Ovary (tissue), 9 donors: ENCODE measurements around the gene MARK3. TPM values are rescaled to one million over a fixed set of nuclear protein-coding genes. Genes with fewer than 3 reads are reported as not detected.
A peak's percentile ranks its signal among the peaks of the same experiment; 100 is the strongest.
"Not testable (repeated sequence)": the region's sequence is repeated elsewhere in the genome, so short reads cannot be mapped to it uniquely, and the experiment has no call there.

Experiments
- DNase-seq, 5 donors: peaks; one replicate each; pipeline ENCODE4 v3.0.0-alpha.2; 2019 to 2020
- H3K27ac ChIP-seq, 2 donors: fragments of 200-600 bp; one replicate each; pipeline versions ENCODE4 v1.5.1 to v1.8.0; 2019 to 2022
- H3K27me3 ChIP-seq: fragments of 200-600 bp; one replicate; pipeline ENCODE4 v1.8.0; 2022
- H3K36me3 ChIP-seq: fragments of 200-600 bp; sonication (generic); one replicate; pipeline ENCODE4 v1.5.1; 2019
- H3K4me1 ChIP-seq: one replicate; pipeline ENCODE4 v1.8.1; 2013; ENCODE audit warnings: mild to moderate bottlenecking, moderate library complexity; ENCODE audit not compliant: insufficient read depth
- H3K4me3 ChIP-seq: fragments of 200-600 bp; sonication (generic); one replicate; pipeline ENCODE4 v1.5.1; 2017
- H3K9me3 ChIP-seq, 2 donors: fragments of 200-600 bp in 1 of 2; sonication (generic) in 1 of 2; one replicate each; pipeline versions ENCODE4 v1.5.1 to v1.8.1; 2013 to 2019; ENCODE audit warnings: mild to moderate bottlenecking in 1 of 2, moderate library complexity in 1 of 2
- EP300 ChIP-seq: sonication (generic); formaldehyde crosslinking; IDR thresholded peaks from one replicate; pipeline ENCODE4 v1.6.1; 2017; ENCODE audit warnings: antibody characterized with exemption
- POLR2A ChIP-seq: fragments of 450-650 bp; IDR thresholded peaks from one replicate; pipeline ENCODE4 v1.6.1; 2017; ENCODE audit warnings: antibody characterized with exemption, mild to moderate bottlenecking, moderate library complexity
- WGBS, 3 donors: extraction: QIAGEN DNeasy Blood & Tissue Kit in 1 of 3; methylation state at CpG; one replicate each; pipeline versions ENCODE4 v1.1.5 to v1.1.7; 2013 to 2017; 5-methylcytosine and 5-hydroxymethylcytosine counted together
- intact Hi-C, 4 donors: fragments of 100-400 bp; cut with DNase I; formaldehyde crosslinking; loops; one replicate each; pipeline versions ENCODE4 v1.11.0 to v1.15.1; 2022 to 2023
- polyA plus RNA-seq, 2 donors: library from polyadenylated mRNA; stranded (reverse); fragments of 200-250 nt in 1 of 2; fragments of 350-450 nt in 1 of 2; fragmentation: Illumina TruSeq in 1 of 2; extraction: RNeasy Lipid Tissue Mini Kit (QIAGEN cat#74804) in 1 of 2; gene quantifications; one replicate each; pipeline ENCODE4 v1.2.3, GENCODE V29; 2013 to 2014
- total RNA-seq, 7 donors: library from RNA; depleted of rRNA in 2 of 7; stranded (reverse); fragments of >200 nt in 2 of 7; fragmentation: NEBNext Ultra II Directional in 3 of 7; extraction: Animal tissue kit (Norgen Biotek cat#: 25700) in 3 of 7; gene quantifications; one replicate each; pipeline versions ENCODE4 v1.1.0 to v1.2.4, GENCODE V29; 2016 to 2023
- TF ChIP-seq, protein P1 (sequence below), 3 donors: fragments of 450-650 bp in 2 of 3; fragments of 200-600 bp in 1 of 3; IDR thresholded peaks; one replicate each; pipeline versions ENCODE4 v1.5.1 to v1.8.0; 2016 to 2022; ENCODE audit warnings: antibody characterized with exemption in 3 of 3, mild to moderate bottlenecking in 1 of 3
- donor health status: DM: no; HTN: no; CAD: no; lungs with moderate emphysema.
- donor health status: DM: no; HTN: no; CAD: no.
- donor health status: Bipolar disorder and iron deficiency.
- donor health status: DM: yes; HTN: yes; CAD: no.
- donor health status: DM: no; HTN: no; CAD: no.
- donor health status: DM: yes; HTN: yes; CAD: no.

The MARK3 gene
- total and polyA plus RNA-seq, 9 donors = 46.4 to 110 (median 71.1) TPM

DNA sequence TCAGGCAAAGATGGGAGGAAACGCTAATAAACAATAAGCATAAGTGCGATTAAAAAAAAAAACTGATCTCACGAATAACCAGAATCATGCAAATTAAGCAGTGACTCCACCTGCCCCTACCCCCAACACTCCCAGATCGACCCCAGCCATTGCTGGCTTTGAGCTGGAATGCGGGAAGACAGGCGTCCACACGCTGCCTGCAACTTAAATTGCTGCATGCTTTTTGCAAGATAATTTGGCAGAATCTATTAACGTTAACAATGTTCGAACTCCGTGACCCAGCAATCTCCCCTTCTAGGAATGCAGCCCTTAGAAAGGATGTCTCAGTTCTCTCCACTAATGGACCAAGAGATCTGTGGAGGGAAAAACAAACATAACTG, 138.3 kb downstream of the MARK3 start:
- Histone ChIP-seq H3K27ac (peak overlapping the region in 1 of 2 donors; percentile 66), H3K4me1 (peaks cover 17% of the 10 kb centered on the region), H3K4me3 (no peak overlapping the region), H3K27me3 (no peaks in the 10 kb centered on the region), H3K9me3 (no peaks in the 10 kb centered on the region), H3K36me3 (no peaks in the 10 kb centered on the region)
- intact Hi-C loops = no loop called here
- no peak for TF ChIP-seq POLR2A
- TF ChIP-seq, protein P1, sequence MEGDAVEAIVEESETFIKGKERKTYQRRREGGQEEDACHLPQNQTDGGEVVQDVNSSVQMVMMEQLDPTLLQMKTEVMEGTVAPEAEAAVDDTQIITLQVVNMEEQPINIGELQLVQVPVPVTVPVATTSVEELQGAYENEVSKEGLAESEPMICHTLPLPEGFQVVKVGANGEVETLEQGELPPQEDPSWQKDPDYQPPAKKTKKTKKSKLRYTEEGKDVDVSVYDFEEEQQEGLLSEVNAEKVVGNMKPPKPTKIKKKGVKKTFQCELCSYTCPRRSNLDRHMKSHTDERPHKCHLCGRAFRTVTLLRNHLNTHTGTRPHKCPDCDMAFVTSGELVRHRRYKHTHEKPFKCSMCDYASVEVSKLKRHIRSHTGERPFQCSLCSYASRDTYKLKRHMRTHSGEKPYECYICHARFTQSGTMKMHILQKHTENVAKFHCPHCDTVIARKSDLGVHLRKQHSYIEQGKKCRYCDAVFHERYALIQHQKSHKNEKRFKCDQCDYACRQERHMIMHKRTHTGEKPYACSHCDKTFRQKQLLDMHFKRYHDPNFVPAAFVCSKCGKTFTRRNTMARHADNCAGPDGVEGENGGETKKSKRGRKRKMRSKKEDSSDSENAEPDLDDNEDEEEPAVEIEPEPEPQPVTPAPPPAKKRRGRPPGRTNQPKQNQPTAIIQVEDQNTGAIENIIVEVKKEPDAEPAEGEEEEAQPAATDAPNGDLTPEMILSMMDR (IDR thresholded peaks at IDR 0.05) = no peak
- TF ChIP-seq EP300 = no peak
- WGBS, 3 donors = 33 to 50% (median 43%) methylated on average over 10 of the region's 10 CpGs
- DNase-seq = no peak

- Histone ChIP-seq H3K4me1 (peaks cover 17% of the 10 kb centered on the region), H3K27ac (no peak overlapping the region)
- intact Hi-C loops = no loop called here
Observed at GRCh38 chr14:103524002-103524935, 139.1 kb downstream of the MARK3 start.

DNA sequence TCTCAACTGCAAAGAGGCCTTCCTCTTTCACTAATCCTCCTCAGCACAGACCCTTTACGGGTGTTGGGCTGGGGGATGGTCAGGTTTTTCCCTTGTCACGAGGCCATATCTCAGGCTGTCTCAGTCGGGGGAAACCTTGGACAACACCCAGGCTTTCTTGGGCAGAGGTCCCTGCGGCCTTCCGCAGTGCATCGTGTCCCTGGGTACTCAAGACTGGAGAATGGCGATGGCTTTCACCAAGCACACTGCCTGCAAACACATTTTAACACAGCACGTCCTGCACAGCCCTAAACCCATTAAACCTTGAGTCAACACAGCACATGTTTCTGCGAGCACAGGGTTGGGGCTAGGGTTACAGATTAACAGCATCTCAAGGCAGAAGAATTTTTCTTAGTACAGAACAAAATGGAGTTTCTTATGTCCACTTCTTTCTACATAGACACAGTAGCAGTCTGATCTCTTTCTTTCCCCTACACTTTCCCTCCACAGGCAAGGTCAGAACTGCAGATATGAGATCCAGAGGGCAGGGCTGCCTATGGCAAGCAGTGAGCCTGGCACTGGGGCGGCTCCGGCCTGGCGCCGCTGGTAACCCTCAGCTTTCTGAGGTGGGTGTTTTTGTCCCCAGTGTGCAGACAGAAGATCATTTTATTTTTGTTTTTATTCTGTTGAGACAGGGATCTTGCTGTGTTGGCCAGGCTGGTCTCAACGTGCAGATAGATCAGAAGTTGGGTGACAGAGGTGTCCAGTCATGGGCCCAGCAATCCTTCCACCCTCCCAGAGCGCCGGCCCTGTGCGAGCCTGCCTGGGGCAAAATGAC, 140.4 kb downstream of the MARK3 start:
- intact Hi-C loops, DNase-seq, H3K36me3 ChIP-seq, H3K27me3 ChIP-seq, H3K27ac ChIP-seq, H3K9me3 ChIP-seq, H3K4me3 ChIP-seq: not testable (repeated sequence)
- 61 to 62% (median 61%) methylated on average over 17 of the region's 17 CpGs for WGBS, 3 donors
- H3K4me1 ChIP-seq = peaks cover 21% of the 10 kb centered on the region

More at GRCh38 chr14:103524002-103524935, 139.1 kb downstream of the MARK3 start:
- H3K27me3 ChIP-seq = no peaks in the 10 kb centered on the region
- WGBS, 3 donors = 73 to 75% (median 73%) methylated on average over 12 of the region's 12 CpGs
- peak in 3 of 5 donors; percentile 13 to 47 (median 29) for DNase-seq
- no peak overlapping the region for H3K4me3 ChIP-seq
- H3K9me3 ChIP-seq = no peaks in the 10 kb centered on the region
- TF ChIP-seq POLR2A (no peak), EP300 (no peak)
- TF ChIP-seq, protein P1 (IDR thresholded peaks at IDR 0.05) = no peak
- no peaks in the 10 kb centered on the region for H3K36me3 ChIP-seq

GRCh38 chr14:103526247-103526913, 141.2 kb downstream of the MARK3 start:
- Histone ChIP-seq H3K9me3 (no peaks in the 10 kb centered on the region), H3K36me3 (no peaks in the 10 kb centered on the region), H3K4me1 (peaks cover 21% of the 10 kb centered on the region), H3K27ac (peak overlapping the region in 1 of 2 donors; percentile 3), H3K27me3 (no peaks in the 10 kb centered on the region), H3K4me3 (no peak overlapping the region)
- 74 to 81% (median 77%) methylated on average over 8 of the region's 8 CpGs for WGBS, 3 donors
- DNase-seq = no peak
- intact Hi-C loops = no loop called here
- no peak for TF ChIP-seq POLR2A
- TF ChIP-seq EP300 = no peak
- TF ChIP-seq, protein P1 (IDR thresholded peaks at IDR 0.05) = no peak
